ENCODE data around the gene MAP4. TPM values are rescaled to one million over a fixed set of nuclear protein-coding genes. Genes with fewer than 3 reads are reported as not detected.

Gene MAP4
- total RNA-seq, 1 donor from 2014 or later = 152 TPM

GRCh38 chr3:47916696-47917095 lies 99.5 kb downstream of the MAP4 start:
- no peaks in the 10 kb centered on the region for H3K9me3 Mint-ChIP-seq
- H3K27ac Mint-ChIP-seq = no peak overlapping the region
- ATAC-seq (ENCODE audit: low read depth) (no peak), DNase-seq (no peak)
- intact Hi-C loops (cut with micrococcal nuclease) = no loop called here
- no peak overlapping the region for H3K4me3 Mint-ChIP-seq
- TF ChIP-seq CTCF (IDR thresholded peaks at IDR 0.05) = no peak
- no peaks in the 10 kb centered on the region for H3K27me3 Mint-ChIP-seq
- ChIA-PET CTCF (no interaction called here), POLR2A (no interaction called here)
- H3K36me3 Mint-ChIP-seq (ENCODE audit: low read depth) = peaks cover 75% of the 10 kb centered on the region
- H3K4me1 Mint-ChIP-seq = no peaks in the 10 kb centered on the region

- TF ChIP-seq CTCF (IDR thresholded peaks at IDR 0.05) = no peak
- CTCF ChIA-PET = no interaction called here
- POLR2A ChIA-PET = no interaction called here
These were observed 100.0 kb downstream of the MAP4 start for GRCh38 chr3:47916201-47916600.

GRCh38 chr3:47912006-47912504 lies 104.2 kb downstream of the MAP4 start:
- H3K4me1 Mint-ChIP-seq = no peaks in the 10 kb centered on the region
- intact Hi-C loops (cut with micrococcal nuclease) = no loop called here

More at GRCh38 chr3:47916201-47916600, 100.0 kb downstream of the MAP4 start:
- Mint-ChIP-seq H3K27ac (no peak overlapping the region), H3K4me1 (no peaks in the 10 kb centered on the region), H3K27me3 (no peaks in the 10 kb centered on the region), H3K4me3 (no peak overlapping the region), H3K9me3 (no peaks in the 10 kb centered on the region), H3K36me3 (ENCODE audit: low read depth) (peaks cover 75% of the 10 kb centered on the region)
- DNase-seq (no peak), ATAC-seq (ENCODE audit: low read depth) (no peak)
- intact Hi-C loops (cut with micrococcal nuclease) = no loop called here

GRCh38 chr3:47910777-47911440 lies 105.3 kb downstream of the MAP4 start:
- no peak for TF ChIP-seq CTCF (IDR thresholded peaks at IDR 0.05)
- no peaks in the 10 kb centered on the region for H3K27me3 Mint-ChIP-seq
- H3K27ac Mint-ChIP-seq = no peak overlapping the region
- ChIA-PET CTCF (interaction anchor here (0.6 kb wide), 1 partner anchor 39 kb away, joined by 3 read pairs; no protein-coding TSS in a partner anchor), POLR2A (interaction anchor here (0.6 kb wide), 1 partner anchor 13 kb away, joined by 4 read pairs; no protein-coding TSS in a partner anchor)
- no peak overlapping the region for H3K4me3 Mint-ChIP-seq
- peaks cover 78% of the 10 kb centered on the region for H3K36me3 Mint-ChIP-seq (ENCODE audit: low read depth)
- no peaks in the 10 kb centered on the region for H3K4me1 Mint-ChIP-seq
- no peaks in the 10 kb centered on the region for H3K9me3 Mint-ChIP-seq
- DNase-seq (no peak), ATAC-seq (ENCODE audit: low read depth) (no peak)
- intact Hi-C loops (cut with micrococcal nuclease) = no loop called here

More at GRCh38 chr3:47912006-47912504, 104.2 kb downstream of the MAP4 start:
- no peak overlapping the region for H3K4me3 Mint-ChIP-seq
- ChIA-PET CTCF (no interaction called here), POLR2A (no interaction called here)
- ATAC-seq (ENCODE audit: low read depth) (no peak), DNase-seq (no peak)
- H3K36me3 Mint-ChIP-seq (ENCODE audit: low read depth) = peaks cover 87% of the 10 kb centered on the region
- H3K27me3 Mint-ChIP-seq = no peaks in the 10 kb centered on the region
- no peak overlapping the region for H3K27ac Mint-ChIP-seq
- H3K9me3 Mint-ChIP-seq = no peaks in the 10 kb centered on the region
- TF ChIP-seq CTCF (IDR thresholded peaks at IDR 0.05) = no peak

GRCh38 chr3:47910233-47910632 lies 106.0 kb downstream of the MAP4 start:
- TF ChIP-seq CTCF (IDR thresholded peaks at IDR 0.05) = no peak
- no peaks in the 10 kb centered on the region for H3K9me3 Mint-ChIP-seq
- no peaks in the 10 kb centered on the region for H3K27me3 Mint-ChIP-seq
- H3K4me1 Mint-ChIP-seq = no peaks in the 10 kb centered on the region
- H3K4me3 Mint-ChIP-seq = no peak overlapping the region
- intact Hi-C loops (cut with micrococcal nuclease) = no loop called here
- ChIA-PET CTCF (no interaction called here), POLR2A (no interaction called here)
- ATAC-seq (ENCODE audit: low read depth) = no peak
- no peak for DNase-seq
- no peak overlapping the region for H3K27ac Mint-ChIP-seq
- peaks cover 74% of the 10 kb centered on the region for H3K36me3 Mint-ChIP-seq (ENCODE audit: low read depth)

Measured in activated B cell treated with CpG ODN at 0.5 μM for 24 hours (primary cell).